NCI-H128 (cell line): Measurements from ENCODE around the gene ONECUT2.

Experiments used
- DNase-seq: peaks from one replicate; lab custom pipeline; 2025; ENCODE audit not compliant: unreplicated experiment; lab: John Stamatoyannopoulos, UW

Gene ONECUT2

GRCh38 chr18:57523171-57523956 is 88.2 kb downstream of the ONECUT2 start:
- DNase-seq: no peak

GRCh38 chr18:57527556-57528229 is 92.5 kb downstream of the ONECUT2 start:
- no peak for DNase-seq

GRCh38 chr18:57529151-57529550 is 94.0 kb downstream of the ONECUT2 start:
- DNase-seq: no peak

GRCh38 chr18:57533006-57533867 is 98.1 kb downstream of the ONECUT2 start:
- DNase-seq: no peak

- no peak for DNase-seq
Measured at GRCh38 chr18:57533868-57534510, 98.8 kb downstream of the ONECUT2 start.

GRCh38 chr18:57534511-57534909 is 99.3 kb downstream of the ONECUT2 start:
- no peak for DNase-seq

GRCh38 chr18:57538614-57539013 is 103.4 kb downstream of the ONECUT2 start:
- DNase-seq: no peak

- no peak for DNase-seq
Measured at GRCh38 chr18:57539702-57540101, 104.5 kb downstream of the ONECUT2 start.
